B cell (primary cell): ENCODE results near the gene STOX2.

ENCODE experiments used
- EZH2 ChIP-seq: IDR thresholded peaks from 2 replicates; pipeline ENCODE4 v1.6.1; 2012; ENCODE audit warnings: borderline replicate concordance, low read depth, mild to moderate bottlenecking, moderate library complexity, low read length; ENCODE audit not compliant: insufficient read depth, poor library complexity, severe bottlenecking
- TF ChIP-seq, protein P1 (sequence below): fragments of 200-600 bp; IDR thresholded peaks from one replicate; pipeline ENCODE4 v1.8.0; 2022; ENCODE audit warnings: antibody characterized with exemption, mild to moderate bottlenecking

DNA sequence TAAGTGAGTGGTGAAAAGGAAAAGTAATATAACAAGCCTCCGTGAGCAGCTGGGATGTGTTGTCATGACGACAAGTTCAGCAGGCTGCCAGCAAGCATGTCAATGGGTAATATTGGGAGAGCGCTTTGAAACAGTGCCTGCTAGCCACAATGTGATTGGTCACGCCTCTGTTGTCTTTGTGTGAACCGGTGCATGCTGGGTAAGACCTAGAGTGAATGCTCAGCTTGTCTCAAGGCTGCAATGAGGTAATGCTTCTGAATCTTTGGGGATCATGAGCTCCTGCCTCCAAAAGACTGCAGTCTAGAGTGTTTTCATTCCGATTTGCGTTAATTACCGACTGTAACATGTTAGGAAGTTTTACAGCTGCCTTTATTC, 54.9 kb downstream of the STOX2 start:
- TF ChIP-seq, protein P1, sequence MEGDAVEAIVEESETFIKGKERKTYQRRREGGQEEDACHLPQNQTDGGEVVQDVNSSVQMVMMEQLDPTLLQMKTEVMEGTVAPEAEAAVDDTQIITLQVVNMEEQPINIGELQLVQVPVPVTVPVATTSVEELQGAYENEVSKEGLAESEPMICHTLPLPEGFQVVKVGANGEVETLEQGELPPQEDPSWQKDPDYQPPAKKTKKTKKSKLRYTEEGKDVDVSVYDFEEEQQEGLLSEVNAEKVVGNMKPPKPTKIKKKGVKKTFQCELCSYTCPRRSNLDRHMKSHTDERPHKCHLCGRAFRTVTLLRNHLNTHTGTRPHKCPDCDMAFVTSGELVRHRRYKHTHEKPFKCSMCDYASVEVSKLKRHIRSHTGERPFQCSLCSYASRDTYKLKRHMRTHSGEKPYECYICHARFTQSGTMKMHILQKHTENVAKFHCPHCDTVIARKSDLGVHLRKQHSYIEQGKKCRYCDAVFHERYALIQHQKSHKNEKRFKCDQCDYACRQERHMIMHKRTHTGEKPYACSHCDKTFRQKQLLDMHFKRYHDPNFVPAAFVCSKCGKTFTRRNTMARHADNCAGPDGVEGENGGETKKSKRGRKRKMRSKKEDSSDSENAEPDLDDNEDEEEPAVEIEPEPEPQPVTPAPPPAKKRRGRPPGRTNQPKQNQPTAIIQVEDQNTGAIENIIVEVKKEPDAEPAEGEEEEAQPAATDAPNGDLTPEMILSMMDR: no peak
- no peak for TF ChIP-seq EZH2
